GM18526 (cell line): ENCODE data around the gene NPAS3.

Experiments used
- POLR2A ChIP-seq: IDR thresholded peaks from 3 replicates; pipeline ENCODE4 v1.6.1; 2011; ENCODE audit not compliant: insufficient read length; ENCODE audit errors: extremely low read depth

NPAS3 gene

GRCh38 chr14:33560718-33561431, 622.2 kb downstream of the NPAS3 start:
- no peak for TF ChIP-seq POLR2A

GRCh38 chr14:33561488-33562175, 623.0 kb downstream of the NPAS3 start:
- no peak for TF ChIP-seq POLR2A

- no peak for TF ChIP-seq POLR2A
Observed at GRCh38 chr14:33563191-33563900, 624.7 kb downstream of the NPAS3 start.

- TF ChIP-seq POLR2A = no peak
Observed at GRCh38 chr14:33563901-33564197, 625.2 kb downstream of the NPAS3 start.

DNA sequence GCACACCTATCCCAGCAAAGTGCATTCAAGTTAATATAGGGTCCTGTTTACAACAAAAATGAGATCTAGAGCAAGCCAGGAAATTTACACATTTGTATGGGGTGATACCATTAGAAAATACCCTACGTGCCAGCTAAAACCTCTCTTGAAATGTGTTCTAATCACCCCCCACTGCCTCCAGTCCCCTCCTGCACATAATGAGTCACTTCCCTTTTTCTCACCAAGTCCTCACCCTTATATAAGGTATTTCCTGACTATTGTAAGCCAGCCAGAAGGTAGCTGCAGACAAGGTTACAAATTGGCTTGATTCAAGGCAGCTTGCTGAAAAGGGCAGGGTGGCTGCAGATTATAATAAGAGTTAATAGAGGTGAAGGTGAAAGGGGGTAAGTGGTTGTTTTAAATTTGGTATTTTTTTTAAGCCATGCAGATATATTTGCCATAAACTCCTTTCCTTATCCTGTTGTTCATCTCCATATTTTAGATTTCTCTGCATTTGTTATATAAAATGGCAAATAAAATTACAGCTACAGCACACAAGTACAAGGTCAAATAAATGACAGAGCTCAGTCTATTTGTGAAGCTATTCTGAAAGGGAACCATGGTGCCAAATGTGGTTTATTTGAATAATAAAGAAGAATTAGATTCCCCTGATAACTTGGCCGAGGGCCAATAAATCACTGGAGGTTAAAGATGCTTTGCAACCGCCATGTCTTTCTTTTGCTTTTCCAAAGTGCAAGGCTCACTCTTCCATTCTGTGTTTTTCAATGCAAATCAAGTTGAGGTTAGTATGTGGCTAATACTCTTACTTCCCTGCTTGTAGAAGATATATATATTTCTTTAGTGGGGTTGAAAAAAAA, 626.3 kb downstream of the NPAS3 start:
- no peak for TF ChIP-seq POLR2A

- TF ChIP-seq POLR2A = no peak
Observed at GRCh38 chr14:33566082-33566481, 627.4 kb downstream of the NPAS3 start.

- no peak for TF ChIP-seq POLR2A
Observed at GRCh38 chr14:33567023-33567728, 628.5 kb downstream of the NPAS3 start.

- no peak for TF ChIP-seq POLR2A
Observed at GRCh38 chr14:33567731-33568130, 629.1 kb downstream of the NPAS3 start.

DNA sequence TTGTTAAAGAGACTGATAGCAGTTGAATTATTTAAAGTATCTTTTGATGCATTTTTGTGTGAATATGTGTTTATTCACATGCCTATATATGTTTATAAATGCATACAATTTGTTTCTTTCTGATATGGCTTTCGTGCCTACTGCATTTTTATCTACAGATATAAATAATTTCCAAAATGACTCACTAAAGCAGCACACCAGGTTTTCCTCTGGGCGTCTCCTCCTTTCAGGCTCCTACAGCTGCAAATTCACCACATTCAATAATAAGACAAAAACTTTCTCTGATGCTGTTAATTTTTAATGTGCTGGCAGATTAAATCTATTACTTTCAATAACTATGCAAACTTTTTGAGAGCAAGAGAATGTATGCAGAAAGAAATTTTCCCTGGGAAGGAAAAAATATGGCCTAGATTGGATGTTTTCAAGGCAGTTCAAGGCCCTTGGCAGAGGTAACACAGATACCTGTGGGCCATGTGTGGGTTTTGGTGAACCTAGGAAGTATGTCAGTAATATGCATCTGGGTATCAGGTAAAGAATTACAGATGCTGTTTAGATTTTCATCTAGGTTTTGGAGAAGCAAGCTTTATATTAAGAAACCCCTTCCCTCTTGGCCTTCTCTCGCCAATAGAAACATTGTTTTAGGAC, 630.4 kb downstream of the NPAS3 start:
- TF ChIP-seq POLR2A = no peak

GRCh38 chr14:33569821-33570687, 631.4 kb downstream of the NPAS3 start:
- no peak for TF ChIP-seq POLR2A

DNA sequence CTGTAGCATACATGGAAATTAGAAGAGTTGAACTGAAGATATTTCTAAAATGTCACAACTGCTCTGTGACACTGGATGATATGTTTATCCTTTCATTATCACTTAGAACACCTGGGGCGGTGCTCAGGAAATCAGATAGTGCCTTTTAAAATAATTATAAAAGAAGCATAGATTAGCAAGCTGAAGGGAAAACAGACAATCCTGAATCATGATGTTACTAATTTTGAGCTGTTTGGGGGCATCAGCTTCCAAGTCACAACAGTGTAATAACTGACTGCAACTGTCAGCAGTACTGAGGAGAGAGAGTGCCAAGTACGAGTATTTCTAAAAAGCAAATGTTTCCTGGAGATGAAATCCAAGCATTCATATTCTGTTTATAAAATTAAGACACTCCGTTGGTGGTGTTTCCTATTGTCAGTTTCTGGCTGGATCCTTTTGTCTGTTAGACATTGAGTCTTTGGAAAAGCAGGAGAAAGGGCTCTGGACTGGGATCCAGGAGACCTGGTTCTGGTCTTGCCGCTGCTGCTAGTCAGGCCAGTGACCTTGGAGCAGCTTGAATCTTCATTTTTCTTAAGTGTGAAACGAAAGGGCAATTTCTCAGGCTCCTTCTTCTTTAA, 632.1 kb downstream of the NPAS3 start:
- TF ChIP-seq POLR2A = no peak

GRCh38 chr14:33573301-33573880, 634.7 kb downstream of the NPAS3 start:
- no peak for TF ChIP-seq POLR2A

DNA sequence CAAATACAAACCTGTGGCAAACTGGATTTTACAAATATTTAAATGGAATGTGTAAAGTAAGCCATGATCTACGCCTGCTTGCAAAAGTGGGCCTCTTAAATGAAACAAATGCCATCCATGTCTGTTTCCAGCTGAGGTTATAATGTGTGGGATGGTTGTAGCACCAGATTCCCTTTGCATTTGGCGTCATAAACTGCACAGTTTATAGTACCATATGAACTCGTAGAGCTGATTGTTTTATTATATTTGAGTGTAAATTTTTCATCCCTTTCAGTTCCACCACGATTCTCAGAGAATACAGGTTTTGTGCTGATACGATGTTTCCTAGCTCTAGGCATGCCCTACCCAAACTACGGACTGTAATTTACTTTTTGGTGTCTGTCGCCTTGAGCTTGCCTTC, 637.3 kb downstream of the NPAS3 start:
- no peak for TF ChIP-seq POLR2A
